ENCODE results near the gene DISP2.
A peak's percentile ranks its signal among the peaks of the same experiment; 100 is the strongest.

DISP2 gene

DNA sequence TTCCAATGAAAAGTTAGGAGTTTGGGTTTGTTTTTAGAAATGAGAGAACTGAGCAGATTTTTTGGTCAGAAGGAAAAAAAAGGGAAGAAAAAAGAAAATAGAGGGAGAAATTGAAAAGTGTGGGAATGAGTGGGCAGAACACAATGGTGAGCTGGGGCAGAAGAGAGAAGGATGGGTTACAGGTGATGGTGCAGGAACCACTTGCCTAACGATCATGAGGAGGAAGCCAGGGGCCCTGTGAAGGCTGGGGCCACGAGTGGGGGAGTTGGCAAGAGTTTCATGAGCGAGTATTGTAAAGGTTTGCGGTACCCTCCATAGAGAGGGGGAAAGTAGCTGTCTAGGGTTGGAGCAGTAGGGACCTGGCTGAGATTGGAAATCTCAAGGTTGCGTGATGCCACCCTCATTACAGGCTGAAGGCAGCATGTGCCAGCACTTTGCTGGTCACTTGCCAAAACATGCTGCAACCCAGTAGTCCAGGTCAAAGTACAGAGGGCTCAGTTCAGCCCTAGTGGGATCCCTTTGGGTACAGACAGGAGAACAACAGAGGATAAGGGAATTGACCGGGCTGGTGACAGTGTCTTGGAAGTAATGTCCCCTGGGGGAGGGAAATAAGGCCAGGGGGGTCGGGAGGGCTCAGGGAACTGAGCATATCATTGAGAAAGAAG, 54.2 kb downstream of the DISP2 start:
- ATAC-seq (replicated peaks), result no peak
- Mint-ChIP-seq H3K4me1 (ENCODE audit: low read depth in 2 of 2) (peaks cover 12 to 14% of the 10 kb centered on the region in 2 donors), H3K4me3 (no peak overlapping the region), H3K27me3 (no peaks in the 10 kb centered on the region), H3K36me3 (ENCODE audit: insufficient read depth) (peaks cover 44% of the 10 kb centered on the region), H3K27ac (peak overlapping the region in 1 of 2 donors; percentile 0), H3K9me3 (no peaks in the 10 kb centered on the region)
- no peak for DNase-seq

DNA sequence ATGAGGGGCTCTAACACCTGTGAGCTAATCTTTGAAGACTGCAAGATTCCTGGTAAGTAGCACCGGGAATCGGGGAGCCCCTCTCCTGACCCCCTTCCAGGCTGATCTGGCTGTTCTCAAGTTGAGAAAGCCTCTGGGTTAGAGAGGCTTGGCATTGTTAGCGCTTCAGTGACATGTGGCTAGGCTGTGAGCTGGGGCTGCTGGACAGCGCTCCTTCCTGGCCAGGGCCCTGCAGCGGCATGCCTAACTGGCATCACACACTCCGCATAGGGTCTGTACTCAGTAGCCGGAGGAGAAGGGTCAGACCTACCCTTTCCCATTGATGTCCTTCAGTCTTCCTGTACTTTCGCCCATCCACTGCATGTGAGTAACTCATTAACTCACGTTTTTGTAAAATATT, 55.0 kb downstream of the DISP2 start:
- H3K27ac Mint-ChIP-seq, result no peak overlapping the region
- DNase-seq, result no peak
- H3K27me3 Mint-ChIP-seq, result no peaks in the 10 kb centered on the region
- H3K9me3 Mint-ChIP-seq, result no peaks in the 10 kb centered on the region
- H3K36me3 Mint-ChIP-seq (ENCODE audit: insufficient read depth), result peaks cover 44% of the 10 kb centered on the region
- peaks cover 4 to 8% of the 10 kb centered on the region in 2 donors for H3K4me1 Mint-ChIP-seq (ENCODE audit: low read depth in 2 of 2)
- no peak for ATAC-seq (replicated peaks)
- H3K4me3 Mint-ChIP-seq, result no peak overlapping the region

GRCh38 chr15:40414816-40415215, 56.8 kb downstream of the DISP2 start:
- Mint-ChIP-seq H3K27ac (no peak overlapping the region), H3K36me3 (ENCODE audit: insufficient read depth) (peaks cover 44% of the 10 kb centered on the region), H3K4me3 (no peak overlapping the region), H3K4me1 (ENCODE audit: low read depth in 2 of 2) (peaks cover 0 to 1% of the 10 kb centered on the region in 2 donors), H3K9me3 (no peaks in the 10 kb centered on the region), H3K27me3 (no peaks in the 10 kb centered on the region)
- ATAC-seq (replicated peaks), result no peak
- DNase-seq, result no peak

- H3K27me3 Mint-ChIP-seq, result no peaks in the 10 kb centered on the region
- peaks cover 40% of the 10 kb centered on the region for H3K36me3 Mint-ChIP-seq (ENCODE audit: insufficient read depth)
- ATAC-seq (replicated peaks), result no peak
- peaks cover 0 to 1% of the 10 kb centered on the region in 2 donors for H3K4me1 Mint-ChIP-seq (ENCODE audit: low read depth in 2 of 2)
- H3K27ac Mint-ChIP-seq, result peak overlapping the region in 1 of 2 donors; percentile 15
- no peaks in the 10 kb centered on the region for H3K9me3 Mint-ChIP-seq
- no peak overlapping the region for H3K4me3 Mint-ChIP-seq
- no peak for DNase-seq
Observed at GRCh38 chr15:40415226-40415625, 57.2 kb downstream of the DISP2 start.

- H3K4me1 Mint-ChIP-seq (ENCODE audit: low read depth in 2 of 2), result peaks cover under 1 to 4% of the 10 kb centered on the region in 2 donors
- peaks cover 31% of the 10 kb centered on the region for H3K36me3 Mint-ChIP-seq (ENCODE audit: insufficient read depth)
- no peak overlapping the region for H3K4me3 Mint-ChIP-seq
- no peak for DNase-seq
- no peaks in the 10 kb centered on the region for H3K9me3 Mint-ChIP-seq
- no peak for ATAC-seq (replicated peaks)
- H3K27ac Mint-ChIP-seq, result no peak overlapping the region
- H3K27me3 Mint-ChIP-seq, result no peaks in the 10 kb centered on the region
Observed at GRCh38 chr15:40416056-40416455, 58.0 kb downstream of the DISP2 start.

GRCh38 chr15:40418126-40418525, 60.1 kb downstream of the DISP2 start:
- DNase-seq (no peak), ATAC-seq (replicated peaks) (no peak)
- no peak overlapping the region for H3K27ac Mint-ChIP-seq
- no peaks in the 10 kb centered on the region for H3K27me3 Mint-ChIP-seq
- no peaks in the 10 kb centered on the region for H3K9me3 Mint-ChIP-seq
- peaks cover 28% of the 10 kb centered on the region for H3K36me3 Mint-ChIP-seq (ENCODE audit: insufficient read depth)
- no peak overlapping the region for H3K4me3 Mint-ChIP-seq
- peaks cover 0 to 6% of the 10 kb centered on the region in 2 donors for H3K4me1 Mint-ChIP-seq (ENCODE audit: low read depth in 2 of 2)

DNA sequence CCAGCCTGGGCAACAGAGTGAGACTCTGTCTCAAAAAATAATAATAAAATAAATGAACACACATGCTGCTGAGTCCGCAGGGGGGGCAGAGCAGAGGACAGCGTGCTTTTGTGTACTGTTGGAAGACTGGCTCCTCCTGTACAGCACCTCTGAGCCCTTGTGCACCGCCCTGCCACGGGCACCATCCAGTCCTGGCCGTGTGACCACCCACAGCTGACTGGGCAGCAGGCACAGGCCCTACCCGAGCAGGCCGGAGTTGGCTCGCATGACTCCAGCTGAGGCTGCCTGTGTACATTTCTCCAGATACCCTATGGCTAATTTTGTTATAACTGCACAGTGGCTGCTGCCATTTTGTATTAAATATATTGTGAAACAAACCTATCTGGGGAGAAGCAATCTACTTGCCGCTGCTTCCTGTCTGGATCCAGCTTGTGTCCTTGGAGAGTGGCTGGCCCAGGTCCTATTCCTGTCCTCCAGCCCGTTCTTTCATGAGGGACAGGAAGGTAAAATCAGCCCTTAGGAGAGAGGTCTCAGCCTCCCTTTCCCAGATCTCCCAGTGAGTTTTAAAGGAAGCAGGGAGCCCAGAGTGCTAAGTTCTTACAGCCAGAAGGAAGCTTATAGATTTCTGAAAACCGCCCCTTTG, 62.2 kb downstream of the DISP2 start:
- Mint-ChIP-seq H3K4me1 (ENCODE audit: low read depth in 2 of 2) (peaks cover 0 to 6% of the 10 kb centered on the region in 2 donors), H3K27me3 (no peaks in the 10 kb centered on the region), H3K9me3 (no peaks in the 10 kb centered on the region), H3K27ac (no peak overlapping the region), H3K4me3 (no peak overlapping the region), H3K36me3 (ENCODE audit: insufficient read depth) (peaks cover 20% of the 10 kb centered on the region)
- no peak for ATAC-seq (replicated peaks)
- DNase-seq, result no peak

GRCh38 chr15:40420793-40421192, 62.8 kb downstream of the DISP2 start:
- peaks cover 0 to 6% of the 10 kb centered on the region in 2 donors for H3K4me1 Mint-ChIP-seq (ENCODE audit: low read depth in 2 of 2)
- DNase-seq (no peak), ATAC-seq (replicated peaks) (no peak)
- H3K4me3 Mint-ChIP-seq, result no peak overlapping the region
- peaks cover 16% of the 10 kb centered on the region for H3K36me3 Mint-ChIP-seq (ENCODE audit: insufficient read depth)
- H3K9me3 Mint-ChIP-seq, result no peaks in the 10 kb centered on the region
- no peak overlapping the region for H3K27ac Mint-ChIP-seq
- H3K27me3 Mint-ChIP-seq, result no peaks in the 10 kb centered on the region

DNA sequence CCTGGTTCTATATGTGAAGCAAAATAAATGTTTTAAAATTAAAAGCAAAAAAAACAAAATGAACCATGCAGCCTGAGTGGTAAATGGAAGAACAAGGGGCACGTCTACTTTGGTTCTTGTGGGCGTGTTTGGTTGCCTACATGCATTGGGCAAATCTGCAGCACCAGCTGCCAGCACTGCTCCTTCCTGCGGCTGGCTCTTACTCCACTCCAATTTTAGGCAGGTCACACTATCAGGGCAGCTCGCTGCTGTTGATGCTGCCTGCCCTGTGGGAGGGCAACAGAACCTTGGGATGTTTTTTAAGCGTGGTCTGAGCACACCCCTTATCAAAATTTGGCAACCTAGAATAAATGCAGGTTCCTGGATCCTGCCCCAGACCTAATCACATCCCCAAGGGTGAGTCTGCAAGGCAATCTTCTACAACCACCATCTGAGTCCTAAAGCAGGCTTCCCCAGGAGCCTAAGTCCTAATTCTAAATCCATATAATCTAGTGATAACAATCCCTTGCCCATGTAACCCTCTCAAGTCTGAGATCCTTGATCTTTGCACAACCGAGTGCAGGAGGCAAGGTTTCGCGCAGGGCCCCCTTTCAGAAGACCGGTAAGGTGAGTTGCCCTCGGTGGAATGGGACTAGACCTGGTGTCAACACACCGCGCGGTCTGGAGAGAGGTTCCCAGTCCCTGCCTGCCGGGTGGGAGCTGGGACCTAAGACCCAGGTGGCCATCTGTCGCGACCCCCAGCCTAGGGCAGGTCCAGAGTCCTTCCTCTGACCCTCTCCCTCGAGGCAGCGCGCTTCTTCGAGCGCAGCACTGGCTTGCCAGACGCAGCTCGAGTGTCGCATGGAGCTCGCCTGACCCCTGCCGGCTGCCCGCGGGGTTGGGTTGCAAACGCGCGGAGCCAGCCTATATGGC, 63.5 kb downstream of the DISP2 start:
- Mint-ChIP-seq H3K4me3 (no peak overlapping the region), H3K27me3 (no peaks in the 10 kb centered on the region), H3K9me3 (no peaks in the 10 kb centered on the region), H3K36me3 (ENCODE audit: insufficient read depth) (peaks cover 16% of the 10 kb centered on the region), H3K27ac (no peak overlapping the region), H3K4me1 (ENCODE audit: low read depth in 2 of 2) (peaks cover 0 to 6% of the 10 kb centered on the region in 2 donors)
- DNase-seq (peak; percentile 80 to 84 (median 80)), ATAC-seq (replicated peaks) (peak; percentile 99)

DNA sequence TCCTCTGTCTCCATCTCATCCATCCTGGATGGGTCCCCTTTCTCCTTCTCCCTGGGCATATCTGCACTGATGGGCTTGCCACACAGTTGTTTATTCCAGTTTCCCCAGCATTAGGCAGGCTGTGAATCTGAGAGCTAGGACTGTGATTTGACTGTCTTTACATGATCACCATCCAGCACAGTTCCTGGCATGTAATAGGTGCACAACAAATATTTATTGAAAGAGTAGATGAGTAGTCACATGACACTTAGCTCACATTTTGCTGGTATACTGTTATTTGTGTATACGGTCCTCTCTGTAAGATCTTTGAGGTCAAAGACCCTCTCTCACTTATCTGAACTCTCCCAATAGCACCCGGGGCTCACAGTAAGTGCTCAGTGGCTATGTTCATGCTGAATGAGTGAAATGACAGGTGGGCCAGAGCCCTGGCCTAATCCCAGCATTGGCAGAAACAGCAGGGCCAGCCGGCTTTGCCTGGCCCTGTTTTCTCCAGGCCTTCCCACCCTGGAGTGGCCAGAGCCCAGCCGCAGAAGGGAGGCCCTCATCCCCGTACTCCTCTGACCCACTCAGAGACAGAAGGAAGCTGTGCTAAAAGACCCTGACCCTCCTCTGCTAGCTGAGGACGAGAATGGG, 66.6 kb downstream of the DISP2 start:
- Mint-ChIP-seq H3K27me3 (no peaks in the 10 kb centered on the region), H3K9me3 (no peaks in the 10 kb centered on the region), H3K27ac (no peak overlapping the region), H3K4me3 (no peak overlapping the region), H3K4me1 (ENCODE audit: low read depth in 2 of 2) (peaks cover 0 to 6% of the 10 kb centered on the region in 2 donors), H3K36me3 (ENCODE audit: insufficient read depth) (peaks cover 13% of the 10 kb centered on the region)
- DNase-seq (no peak), ATAC-seq (replicated peaks) (no peak)

DNA sequence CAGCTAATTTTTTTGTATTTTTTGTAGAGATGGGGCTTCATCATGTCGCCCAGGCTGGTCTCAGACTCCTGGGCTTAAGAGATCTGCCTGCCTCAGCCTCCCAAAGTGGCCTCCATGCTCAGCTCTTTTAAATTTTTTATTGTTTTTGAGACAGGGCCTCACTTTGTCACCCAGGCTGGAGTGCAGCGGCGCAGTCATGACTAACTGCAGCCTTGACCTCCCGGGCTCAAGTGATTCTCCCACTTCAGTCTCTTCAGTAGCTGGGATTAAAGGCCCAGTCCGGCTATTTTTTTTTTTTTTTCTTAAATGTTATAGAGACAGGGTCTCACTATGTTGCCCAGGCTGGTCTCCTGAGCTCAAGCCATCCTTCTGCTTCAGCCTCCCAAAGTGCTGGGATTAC, 67.7 kb downstream of the DISP2 start:
- H3K27ac Mint-ChIP-seq, result no peak overlapping the region
- H3K9me3 Mint-ChIP-seq, result no peaks in the 10 kb centered on the region
- no peaks in the 10 kb centered on the region for H3K27me3 Mint-ChIP-seq
- DNase-seq (no peak), ATAC-seq (replicated peaks) (no peak)
- peaks cover 0 to 6% of the 10 kb centered on the region in 2 donors for H3K4me1 Mint-ChIP-seq (ENCODE audit: low read depth in 2 of 2)
- no peak overlapping the region for H3K4me3 Mint-ChIP-seq
- peaks cover 13% of the 10 kb centered on the region for H3K36me3 Mint-ChIP-seq (ENCODE audit: insufficient read depth)

DNA sequence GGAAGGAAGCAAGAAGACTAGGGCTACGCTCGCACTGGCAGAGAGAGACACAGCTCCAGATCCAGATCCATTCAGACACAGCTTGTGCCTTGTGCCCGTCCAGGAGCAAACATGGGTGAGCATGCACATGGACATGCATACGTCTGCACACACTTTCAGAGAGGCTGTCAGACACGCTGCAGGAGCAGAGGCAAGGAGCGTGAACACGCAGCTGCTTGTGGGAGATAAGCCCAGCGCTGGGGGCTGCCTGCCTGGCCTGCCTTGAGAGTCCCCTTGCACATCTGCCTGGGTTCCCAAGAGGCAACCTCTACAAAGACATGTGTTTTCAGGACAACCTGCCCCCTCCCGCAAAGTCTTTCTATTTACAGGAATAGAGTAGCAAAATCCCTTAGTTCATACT, 69.2 kb downstream of the DISP2 start:
- ATAC-seq (replicated peaks), result no peak
- DNase-seq, result no peak
- H3K27ac Mint-ChIP-seq, result no peak overlapping the region
- H3K9me3 Mint-ChIP-seq, result no peaks in the 10 kb centered on the region
- no peaks in the 10 kb centered on the region for H3K27me3 Mint-ChIP-seq
- no peak overlapping the region for H3K4me3 Mint-ChIP-seq
- H3K36me3 Mint-ChIP-seq (ENCODE audit: insufficient read depth), result peaks cover 6% of the 10 kb centered on the region
- peaks cover 0 to under 1% of the 10 kb centered on the region in 2 donors for H3K4me1 Mint-ChIP-seq (ENCODE audit: low read depth in 2 of 2)

- Mint-ChIP-seq H3K36me3 (ENCODE audit: insufficient read depth) (peaks cover 6% of the 10 kb centered on the region), H3K4me1 (ENCODE audit: low read depth in 2 of 2) (peaks cover 0 to 4% of the 10 kb centered on the region in 2 donors), H3K9me3 (no peaks in the 10 kb centered on the region), H3K27ac (no peak overlapping the region), H3K4me3 (no peak overlapping the region), H3K27me3 (no peaks in the 10 kb centered on the region)
- no peak for ATAC-seq (replicated peaks)
- DNase-seq, result no peak
Observed at GRCh38 chr15:40428185-40428584, 70.2 kb downstream of the DISP2 start.

Data from effector memory CD8-positive, alpha-beta T cell (primary cell).